GM18502 (cell line): ENCODE data around the gene GGT6.

ENCODE experiments used
- ATAC-seq: cut with Tn5 transposase; IDR thresholded peaks from one replicate; pipeline ENCODE4 v1.9.1; 2021; ENCODE audit warnings: mild to moderate bottlenecking; ENCODE audit not compliant: unreplicated experiment, poor library complexity

The GGT6 gene

GRCh38 chr17:4554997-4555799 lies 5.2 kb downstream of the GGT6 start, which contains the start of gene MYBBP1A:
MYBBP1A (minus strand) TSS chr17:4555384; CDS start chr17:4555324, 60 bp downstream.
- ATAC-seq, result peak; percentile 83

GRCh38 chr17:4554441-4554996 lies 5.9 kb downstream of the GGT6 start:
- ATAC-seq, result no peak

GRCh38 chr17:4553669-4554068 lies 6.7 kb downstream of the GGT6 start:
- no peak for ATAC-seq

- ATAC-seq, result no peak
Measured at GRCh38 chr17:4551796-4552525, 8.4 kb downstream of the GGT6 start.

- ATAC-seq, result no peak
Measured at GRCh38 chr17:4551141-4551540, 9.2 kb downstream of the GGT6 start.

- no peak for ATAC-seq
Measured at GRCh38 chr17:4550534-4551039, 9.8 kb downstream of the GGT6 start.

- no peak for ATAC-seq
Measured at GRCh38 chr17:4549781-4550533, 10.4 kb downstream of the GGT6 start.

GRCh38 chr17:4548721-4549531 lies 11.5 kb downstream of the GGT6 start:
- no peak for ATAC-seq

- no peak for ATAC-seq
Measured at GRCh38 chr17:4548061-4548461, 12.3 kb downstream of the GGT6 start.

GRCh38 chr17:4547118-4547906 lies 13.1 kb downstream of the GGT6 start:
- no peak for ATAC-seq

GRCh38 chr17:4545217-4545951 lies 15.0 kb downstream of the GGT6 start:
- no peak for ATAC-seq

GRCh38 chr17:4544951-4545216 lies 15.5 kb downstream of the GGT6 start:
- ATAC-seq, result no peak

- ATAC-seq, result no peak
Measured at GRCh38 chr17:4544135-4544950, 16.0 kb downstream of the GGT6 start.

- ATAC-seq, result no peak
Measured at GRCh38 chr17:4543557-4544026, 16.8 kb downstream of the GGT6 start.

- ATAC-seq, result no peak
Measured at GRCh38 chr17:4542726-4543191, 17.6 kb downstream of the GGT6 start.

GRCh38 chr17:4542003-4542725 lies 18.2 kb downstream of the GGT6 start:
- ATAC-seq, result no peak
